ENCODE results near the gene CLCN7. TPM values are rescaled to one million over a fixed set of nuclear protein-coding genes. Genes with fewer than 3 reads are reported as not detected.

The CLCN7 gene
- total and polyA plus RNA-seq, 2 of the 13 experiments (the other 11 are each of a cell fraction or from before 2014, with no cell fraction given), result 24.6 to 25.1 TPM

GRCh38 chr16:1403036-1403435, 71.8 kb downstream of the CLCN7 start:
- H3K27me3 ChIP-seq (ENCODE audit: control insufficient read depth in 1 of 2, insufficient read depth in 2 of 2, low read length in 2 of 2), result no peaks in the 10 kb centered on the region
- 96% methylated on average over 15 of the region's 22 CpGs for WGBS (ENCODE audit: low lambda C conversion rate)
- DNase-seq (ENCODE audit: low spot score), result no peak
- no peak overlapping the region for H3K27ac ChIP-seq (ENCODE audit: extremely low read length, insufficient read depth, low read length)
- FAIRE-seq, result no peak
- peaks cover 5% of the 10 kb centered on the region for H3K79me2 ChIP-seq (ENCODE audit: insufficient read depth, low read length)
- H3K9me3 ChIP-seq (ENCODE audit: low read length), result no peaks in the 10 kb centered on the region
- ChIA-PET POLR2A (no interaction called here), CTCF (ENCODE audit: low intra/inter-chr PET ratio, low total read pairs) (no interaction called here)
- H3K36me3 ChIP-seq (replicated peaks in 1 of 2; ENCODE audit: control insufficient read depth in 1 of 2, insufficient read depth in 2 of 2, low read length in 2 of 2), result peaks cover 10 to 11% of the 10 kb centered on the region in 2 experiments; a peak in 4 of 5 replicates
- no peak overlapping the region for H3K4me2 ChIP-seq (ENCODE audit: low read depth, low read length)
- no peak for TF ChIP-seq ZNF333 (CRISPR knock-in tag; IDR thresholded peaks at IDR 0.05; ENCODE audit: borderline replicate concordance)
- no peak for TF ChIP-seq CSRNP1 (CRISPR knock-in tag; IDR thresholded peaks at IDR 0.05)
- no peak for TF ChIP-seq SP140L (CRISPR knock-in tag; IDR thresholded peaks at IDR 0.05; ENCODE audit: borderline replicate concordance)
- TF ChIP-seq ZNF713 (CRISPR knock-in tag; IDR thresholded peaks at IDR 0.05), result no peak
- TF ChIP-seq HBP1 (CRISPR knock-in tag; IDR thresholded peaks at IDR 0.05; ENCODE audit: low read depth), result no peak
- TF ChIP-seq IRF2 (CRISPR knock-in tag; IDR thresholded peaks at IDR 0.05), result no peak
- no peak for TF ChIP-seq PLRG1 (conservative IDR thresholded peaks at IDR 0.05)
- TF ChIP-seq ESRRA (CRISPR knock-in tag; IDR thresholded peaks at IDR 0.05; ENCODE audit: low read depth), result no peak
- no peak for TF ChIP-seq ATF1 (CRISPR knock-in tag; IDR thresholded peaks at IDR 0.05)
- no peak for TF ChIP-seq RNF219 (CRISPR knock-in tag; IDR thresholded peaks at IDR 0.05)
- TF ChIP-seq ATF5 (CRISPR knock-in tag; IDR thresholded peaks at IDR 0.05; ENCODE audit: low read depth), result no peak
- TF ChIP-seq ZNF430 (CRISPR knock-in tag; IDR thresholded peaks at IDR 0.05), result no peak
- no peak for TF ChIP-seq IRF9 (CRISPR knock-in tag; IDR thresholded peaks at IDR 0.05; ENCODE audit: borderline replicate concordance)
- no peak for TF ChIP-seq ZNF569 (CRISPR knock-in tag; IDR thresholded peaks at IDR 0.05; ENCODE audit: borderline replicate concordance)
- TF ChIP-seq TRIM24 (CRISPR knock-in tag; IDR thresholded peaks at IDR 0.05), result no peak
- TF ChIP-seq HMG20A (CRISPR knock-in tag; IDR thresholded peaks at IDR 0.05; ENCODE audit: borderline replicate concordance), result no peak
- no peak for TF ChIP-seq PATZ1 (CRISPR knock-in tag; IDR thresholded peaks at IDR 0.05)
- in situ Hi-C loops (cut with HindIII; ENCODE audit: extremely low pct_ligation_motif_present, low pct_unique_long_range_greater_than_20kb) (no loop called here), intact Hi-C loops (cut with micrococcal nuclease; ENCODE audit: unreplicated experiment) (no loop called here)
- no peak overlapping the region for H3K4me3 ChIP-seq (replicated peaks in 1 of 3; ENCODE audit: insufficient read depth in 1 of 3, low read depth in 2 of 3, low read length in 3 of 3)
- no TSS peak for BruUV-seq (replicated peaks)
- no peak overlapping the region for H2AFZ ChIP-seq (ENCODE audit: low read length)
- H3K4me1 ChIP-seq (ENCODE audit: insufficient read depth, low read length), result peaks cover 6% of the 10 kb centered on the region
- peaks cover 6% of the 10 kb centered on the region; the same call in 1 of the 2 replicates for H4K20me1 ChIP-seq (ENCODE audit: insufficient read depth, low read length)
- no peak for ATAC-seq
- H3K9ac ChIP-seq (ENCODE audit: insufficient read depth, low read depth, low read length), result no peak overlapping the region
